Measurements from ENCODE around the gene XRCC4.

DNA sequence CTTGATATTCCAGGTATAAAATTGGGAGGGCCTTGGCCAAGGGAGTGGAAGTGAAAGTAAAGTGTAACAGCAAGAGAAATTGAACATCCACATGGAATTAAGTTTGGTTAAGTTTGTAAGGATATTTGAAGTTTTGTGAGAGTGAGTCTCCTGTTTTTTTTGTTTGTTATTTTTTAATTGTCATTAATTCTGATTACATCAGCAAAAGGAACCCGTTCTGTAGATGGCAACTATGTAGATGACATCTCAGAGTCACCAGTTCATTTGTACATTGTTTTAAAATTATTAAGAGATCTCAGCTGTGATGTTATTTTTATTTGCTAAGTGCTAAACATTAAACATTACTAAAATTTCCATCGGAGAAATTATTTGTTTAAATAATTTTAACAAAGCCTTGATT, 65.2 kb downstream of the XRCC4 start:
- TF ChIP-seq, protein P1, sequence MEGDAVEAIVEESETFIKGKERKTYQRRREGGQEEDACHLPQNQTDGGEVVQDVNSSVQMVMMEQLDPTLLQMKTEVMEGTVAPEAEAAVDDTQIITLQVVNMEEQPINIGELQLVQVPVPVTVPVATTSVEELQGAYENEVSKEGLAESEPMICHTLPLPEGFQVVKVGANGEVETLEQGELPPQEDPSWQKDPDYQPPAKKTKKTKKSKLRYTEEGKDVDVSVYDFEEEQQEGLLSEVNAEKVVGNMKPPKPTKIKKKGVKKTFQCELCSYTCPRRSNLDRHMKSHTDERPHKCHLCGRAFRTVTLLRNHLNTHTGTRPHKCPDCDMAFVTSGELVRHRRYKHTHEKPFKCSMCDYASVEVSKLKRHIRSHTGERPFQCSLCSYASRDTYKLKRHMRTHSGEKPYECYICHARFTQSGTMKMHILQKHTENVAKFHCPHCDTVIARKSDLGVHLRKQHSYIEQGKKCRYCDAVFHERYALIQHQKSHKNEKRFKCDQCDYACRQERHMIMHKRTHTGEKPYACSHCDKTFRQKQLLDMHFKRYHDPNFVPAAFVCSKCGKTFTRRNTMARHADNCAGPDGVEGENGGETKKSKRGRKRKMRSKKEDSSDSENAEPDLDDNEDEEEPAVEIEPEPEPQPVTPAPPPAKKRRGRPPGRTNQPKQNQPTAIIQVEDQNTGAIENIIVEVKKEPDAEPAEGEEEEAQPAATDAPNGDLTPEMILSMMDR (IDR thresholded peaks at IDR 0.05), result no peak
- TF ChIP-seq POLR2A (IDR thresholded peaks at IDR 0.05), result no peak
